ENCODE results near the gene KCNH2. TPM values are rescaled to one million over a fixed set of nuclear protein-coding genes. Genes with fewer than 3 reads are reported as not detected.

Gene KCNH2
- polyA plus RNA-seq, 1 of the 3 experiments (the other 2 are of a cell fraction) = 2.2 TPM

DNA sequence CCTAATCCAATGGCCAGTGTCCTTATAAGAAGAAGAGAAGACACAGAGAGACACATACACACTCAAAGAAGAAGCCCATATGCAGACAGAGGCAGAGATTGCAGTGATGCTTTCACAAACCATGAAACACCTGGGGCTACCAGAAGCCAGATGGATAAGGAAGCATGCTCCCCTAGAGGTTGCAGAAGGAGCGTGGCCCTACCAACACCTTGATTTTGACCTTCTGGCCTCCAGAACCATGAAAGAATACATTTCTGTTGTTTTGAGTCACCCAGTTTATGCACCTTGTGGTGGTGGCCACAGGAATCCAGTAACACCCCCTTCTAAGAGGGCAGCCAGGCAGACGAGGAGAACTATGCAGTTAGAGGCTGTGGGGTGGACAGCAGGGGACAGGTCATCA, 82.3 kb downstream of the KCNH2 start:
- Histone ChIP-seq H3K27ac (ENCODE audit: low read depth in 2 of 2, low read length in 1 of 2) (no peak overlapping the region), H4K20me1 (ENCODE audit: insufficient read depth) (no peaks in the 10 kb centered on the region), H3F3A (replicated peaks; ENCODE audit: insufficient read depth) (no peaks in the 10 kb centered on the region), H3K9me3 (no peaks in the 10 kb centered on the region), H3K9me2 (no peaks in the 10 kb centered on the region), H3K36me3 (replicated peaks in 1 of 2; ENCODE audit: control insufficient read depth in 1 of 2, insufficient read depth in 2 of 2, low read length in 1 of 2) (no peaks in the 10 kb centered on the region), H2AFZ (ENCODE audit: low read depth) (no peak overlapping the region), H3K4me2 (no peak overlapping the region), H3K79me2 (ENCODE audit: insufficient read depth) (no peaks in the 10 kb centered on the region), H3K4me3 (ENCODE audit: low read depth in 2 of 2, low read length in 1 of 2) (no peak overlapping the region), H3K4me1 (ENCODE audit: control insufficient read depth in 1 of 2, insufficient read depth in 2 of 2, low read depth in 1 of 2, low read length in 1 of 2) (peaks cover 0 to 27% of the 10 kb centered on the region in 2 experiments; a peak in 1 of 4 replicates), H3K9ac (no peak overlapping the region), H3K27me3 (ENCODE audit: insufficient read depth) (no peaks in the 10 kb centered on the region)
- 11% methylated on average over 1 of the region's 2 CpGs for WGBS (ENCODE audit: low lambda C conversion rate)
- ChIA-PET CTCF (interaction anchor here (5.6 to 13.8 kb wide), 3 partner anchors 18 to 85 kb away, joined by 123 to 280 read pairs (median 265); partner anchors contain the start of gene KCNH2), POLR2A (no interaction called here)
- no peak for TF ChIP-seq POLR2AphosphoS5 (IDR thresholded peaks at IDR 0.05; ENCODE audit: low read depth, low read length)
- TF ChIP-seq SMC3 (IDR thresholded peaks at IDR 0.05; ENCODE audit: low read depth, low read length) = no peak
- TF ChIP-seq MXI1 (IDR thresholded peaks at IDR 0.05; ENCODE audit: low read depth, low read length) = no peak
- no peak for TF ChIP-seq ELF1 (IDR thresholded peaks at IDR 0.05)
- TF ChIP-seq RCOR1 (IDR thresholded peaks at IDR 0.05; ENCODE audit: low read length) = no peak
- no peak for TF ChIP-seq RAD21 (IDR thresholded peaks at IDR 0.05; ENCODE audit: low read length)
- no peak for TF ChIP-seq TAF1 (IDR thresholded peaks at IDR 0.05; ENCODE audit: borderline replicate concordance, low read depth, low read length)
- TF ChIP-seq, protein P1, sequence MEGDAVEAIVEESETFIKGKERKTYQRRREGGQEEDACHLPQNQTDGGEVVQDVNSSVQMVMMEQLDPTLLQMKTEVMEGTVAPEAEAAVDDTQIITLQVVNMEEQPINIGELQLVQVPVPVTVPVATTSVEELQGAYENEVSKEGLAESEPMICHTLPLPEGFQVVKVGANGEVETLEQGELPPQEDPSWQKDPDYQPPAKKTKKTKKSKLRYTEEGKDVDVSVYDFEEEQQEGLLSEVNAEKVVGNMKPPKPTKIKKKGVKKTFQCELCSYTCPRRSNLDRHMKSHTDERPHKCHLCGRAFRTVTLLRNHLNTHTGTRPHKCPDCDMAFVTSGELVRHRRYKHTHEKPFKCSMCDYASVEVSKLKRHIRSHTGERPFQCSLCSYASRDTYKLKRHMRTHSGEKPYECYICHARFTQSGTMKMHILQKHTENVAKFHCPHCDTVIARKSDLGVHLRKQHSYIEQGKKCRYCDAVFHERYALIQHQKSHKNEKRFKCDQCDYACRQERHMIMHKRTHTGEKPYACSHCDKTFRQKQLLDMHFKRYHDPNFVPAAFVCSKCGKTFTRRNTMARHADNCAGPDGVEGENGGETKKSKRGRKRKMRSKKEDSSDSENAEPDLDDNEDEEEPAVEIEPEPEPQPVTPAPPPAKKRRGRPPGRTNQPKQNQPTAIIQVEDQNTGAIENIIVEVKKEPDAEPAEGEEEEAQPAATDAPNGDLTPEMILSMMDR (IDR thresholded peaks at IDR 0.05) = no peak
- TF ChIP-seq GATA2 (CRISPR knock-in tag; IDR thresholded peaks at IDR 0.05) = no peak
- no peak for TF ChIP-seq TEAD4 (IDR thresholded peaks at IDR 0.05; ENCODE audit: borderline replicate concordance, insufficient read depth)
- no peak for TF ChIP-seq MEF2A (IDR thresholded peaks at IDR 0.05; ENCODE audit: borderline replicate concordance, low read depth)
- no peak for TF ChIP-seq SIN3A (IDR thresholded peaks at IDR 0.05; ENCODE audit: borderline replicate concordance, low read depth, low read length)
- TF ChIP-seq, protein P2, sequence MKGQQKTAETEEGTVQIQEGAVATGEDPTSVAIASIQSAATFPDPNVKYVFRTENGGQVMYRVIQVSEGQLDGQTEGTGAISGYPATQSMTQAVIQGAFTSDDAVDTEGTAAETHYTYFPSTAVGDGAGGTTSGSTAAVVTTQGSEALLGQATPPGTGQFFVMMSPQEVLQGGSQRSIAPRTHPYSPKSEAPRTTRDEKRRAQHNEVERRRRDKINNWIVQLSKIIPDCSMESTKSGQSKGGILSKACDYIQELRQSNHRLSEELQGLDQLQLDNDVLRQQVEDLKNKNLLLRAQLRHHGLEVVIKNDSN (IDR thresholded peaks at IDR 0.05; ENCODE audit: borderline replicate concordance, low read depth) = no peak
- TF ChIP-seq, protein P3, sequence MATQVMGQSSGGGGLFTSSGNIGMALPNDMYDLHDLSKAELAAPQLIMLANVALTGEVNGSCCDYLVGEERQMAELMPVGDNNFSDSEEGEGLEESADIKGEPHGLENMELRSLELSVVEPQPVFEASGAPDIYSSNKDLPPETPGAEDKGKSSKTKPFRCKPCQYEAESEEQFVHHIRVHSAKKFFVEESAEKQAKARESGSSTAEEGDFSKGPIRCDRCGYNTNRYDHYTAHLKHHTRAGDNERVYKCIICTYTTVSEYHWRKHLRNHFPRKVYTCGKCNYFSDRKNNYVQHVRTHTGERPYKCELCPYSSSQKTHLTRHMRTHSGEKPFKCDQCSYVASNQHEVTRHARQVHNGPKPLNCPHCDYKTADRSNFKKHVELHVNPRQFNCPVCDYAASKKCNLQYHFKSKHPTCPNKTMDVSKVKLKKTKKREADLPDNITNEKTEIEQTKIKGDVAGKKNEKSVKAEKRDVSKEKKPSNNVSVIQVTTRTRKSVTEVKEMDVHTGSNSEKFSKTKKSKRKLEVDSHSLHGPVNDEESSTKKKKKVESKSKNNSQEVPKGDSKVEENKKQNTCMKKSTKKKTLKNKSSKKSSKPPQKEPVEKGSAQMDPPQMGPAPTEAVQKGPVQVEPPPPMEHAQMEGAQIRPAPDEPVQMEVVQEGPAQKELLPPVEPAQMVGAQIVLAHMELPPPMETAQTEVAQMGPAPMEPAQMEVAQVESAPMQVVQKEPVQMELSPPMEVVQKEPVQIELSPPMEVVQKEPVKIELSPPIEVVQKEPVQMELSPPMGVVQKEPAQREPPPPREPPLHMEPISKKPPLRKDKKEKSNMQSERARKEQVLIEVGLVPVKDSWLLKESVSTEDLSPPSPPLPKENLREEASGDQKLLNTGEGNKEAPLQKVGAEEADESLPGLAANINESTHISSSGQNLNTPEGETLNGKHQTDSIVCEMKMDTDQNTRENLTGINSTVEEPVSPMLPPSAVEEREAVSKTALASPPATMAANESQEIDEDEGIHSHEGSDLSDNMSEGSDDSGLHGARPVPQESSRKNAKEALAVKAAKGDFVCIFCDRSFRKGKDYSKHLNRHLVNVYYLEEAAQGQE (IDR thresholded peaks at IDR 0.05; ENCODE audit: low read depth, low read length) = no peak
- no peak for TF ChIP-seq FOXM1 (IDR thresholded peaks at IDR 0.05; ENCODE audit: low read depth)
- no peak for TF ChIP-seq JUND (IDR thresholded peaks at IDR 0.05)
- no peak for TF ChIP-seq NFIC (IDR thresholded peaks at IDR 0.05; ENCODE audit: borderline replicate concordance)
- no peak for TF ChIP-seq TCF12 (IDR thresholded peaks at IDR 0.05)
- TF ChIP-seq FOSL2 (IDR thresholded peaks at IDR 0.05; ENCODE audit: borderline replicate concordance, low read depth) = no peak
- DNase-seq = no peak

Other genes with a start within 250 kb of the KCNH2 start
- not detected in 2 replicates for gene GIMAP5, start 240.9 kb downstream of the KCNH2 start, polyA plus RNA-seq (2012; rRNA removed)
- 0.15 TPM in 1 of 2 replicates, not detected in the other for gene TMEM176B, start 178.0 kb downstream of the KCNH2 start, polyA plus RNA-seq (2012; rRNA removed)
- not detected in 2 replicates for gene TMEM176A, start 177.6 kb downstream of the KCNH2 start, polyA plus RNA-seq (2012; rRNA removed)
- gene AOC1, start 125.8 kb downstream of the KCNH2 start, polyA plus RNA-seq (2012; rRNA removed) = not detected in 2 replicates
- 0.15 and 0.41 TPM in 2 replicates for gene NOS3, start 12.7 kb upstream of the KCNH2 start, polyA plus RNA-seq (2012; rRNA removed)
- 0.52 and 0.67 TPM in 2 replicates for gene ATG9B, start 46.2 kb upstream of the KCNH2 start, polyA plus RNA-seq (2012; rRNA removed)
- 36.0 and 38.3 TPM in 2 replicates for gene ABCB8, start 50.1 kb upstream of the KCNH2 start, polyA plus RNA-seq (2012; rRNA removed)
- gene ASIC3, start 70.2 kb upstream of the KCNH2 start, polyA plus RNA-seq (2012; rRNA removed) = 4.0 and 4.5 TPM in 2 replicates
- 123 and 125 TPM in 2 replicates for gene CDK5, start 79.6 kb upstream of the KCNH2 start, polyA plus RNA-seq (2012; rRNA removed)
- gene SLC4A2, start 81.3 kb upstream of the KCNH2 start, polyA plus RNA-seq (2012; rRNA removed) = 123 and 167 TPM in 2 replicates
- 125 and 148 TPM in 2 replicates for gene FASTK, start 102.5 kb upstream of the KCNH2 start, polyA plus RNA-seq (2012; rRNA removed)
- gene TMUB1, start 105.2 kb upstream of the KCNH2 start, polyA plus RNA-seq (2012; rRNA removed) = 37.8 and 60.6 TPM in 2 replicates
- 108 and 126 TPM in 2 replicates for gene AGAP3, start 108.2 kb upstream of the KCNH2 start, polyA plus RNA-seq (2012; rRNA removed)
- gene GBX1, start 189.4 kb upstream of the KCNH2 start, polyA plus RNA-seq (2012; rRNA removed) = not detected in 2 replicates
- gene ASB10, start 208.9 kb upstream of the KCNH2 start, polyA plus RNA-seq (2012; rRNA removed) = not detected in 2 replicates
- gene H2BK1, start 232.2 kb upstream of the KCNH2 start, polyA plus RNA-seq (2012; rRNA removed) = not detected in 2 replicates
- 75.4 and 102 TPM in 2 replicates for gene ABCF2, start 248.9 kb upstream of the KCNH2 start, polyA plus RNA-seq (2012; rRNA removed)